Stimulated activated CD4-positive, alpha-beta T cell treated with anti-CD3 and anti-CD28 coated beads, TNF-alpha, amount 100 ng/mL, for 1 hour (primary cell): ENCODE results near the gene GPR25.

Experiments used
- DNase-seq, 3 donors: peaks; one replicate each; pipeline ENCODE4 v3.0.0-alpha.2; 2020; ENCODE audit warnings: low read depth in 3 of 3, low spot score in 1 of 3

Gene GPR25, protein sequence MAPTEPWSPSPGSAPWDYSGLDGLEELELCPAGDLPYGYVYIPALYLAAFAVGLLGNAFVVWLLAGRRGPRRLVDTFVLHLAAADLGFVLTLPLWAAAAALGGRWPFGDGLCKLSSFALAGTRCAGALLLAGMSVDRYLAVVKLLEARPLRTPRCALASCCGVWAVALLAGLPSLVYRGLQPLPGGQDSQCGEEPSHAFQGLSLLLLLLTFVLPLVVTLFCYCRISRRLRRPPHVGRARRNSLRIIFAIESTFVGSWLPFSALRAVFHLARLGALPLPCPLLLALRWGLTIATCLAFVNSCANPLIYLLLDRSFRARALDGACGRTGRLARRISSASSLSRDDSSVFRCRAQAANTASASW

GRCh38 chr1:200872446-200873115 lies at the start of gene GPR25:
Gene GPR25 (plus strand): TSS chr1:200872981. CDS start chr1:200873038, 57 bp downstream.
- DNase-seq: no peak

GRCh38 chr1:200831091-200831490 lies 41.7 kb upstream of the GPR25 start:
- DNase-seq: no peak

DNA sequence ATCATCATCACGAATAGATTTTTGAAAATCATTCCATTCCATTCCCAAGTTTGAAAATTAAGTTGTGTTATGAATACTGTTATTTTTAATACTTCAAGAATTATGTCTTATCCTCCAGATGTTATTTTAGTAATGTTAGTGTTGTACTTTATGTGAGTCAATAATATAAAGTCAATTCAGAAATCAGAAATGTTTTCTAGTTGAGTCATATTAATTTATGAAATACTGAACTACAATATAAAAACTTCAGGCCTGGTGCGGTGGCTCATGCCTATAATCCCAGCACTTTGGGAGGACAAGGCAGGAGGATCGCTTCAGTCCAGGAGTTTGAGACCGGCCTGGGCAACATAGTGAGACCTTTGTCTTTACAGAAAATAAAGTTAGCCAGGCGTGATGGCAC lies 38.4 kb upstream of the GPR25 start:
- DNase-seq: no peak

DNA sequence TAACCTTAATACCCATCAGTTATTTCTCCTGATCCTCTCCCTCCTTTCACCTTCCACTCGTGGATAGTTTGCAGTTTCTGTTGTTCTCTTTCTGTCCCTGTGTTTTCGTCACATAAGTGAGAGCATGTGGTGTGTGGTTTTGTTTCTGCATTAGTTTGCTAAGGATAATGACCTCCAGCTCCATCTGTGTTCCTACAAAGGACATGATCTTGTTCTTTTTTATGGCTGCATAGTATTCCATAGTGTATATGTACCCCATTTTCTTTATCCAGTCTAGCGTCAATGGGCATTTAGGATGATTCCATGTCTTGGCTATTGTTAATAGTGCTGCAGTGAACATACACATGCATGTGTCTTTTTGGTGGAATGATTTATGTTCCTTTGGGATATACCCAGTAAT lies 36.6 kb upstream of the GPR25 start:
- DNase-seq: no peak

DNA sequence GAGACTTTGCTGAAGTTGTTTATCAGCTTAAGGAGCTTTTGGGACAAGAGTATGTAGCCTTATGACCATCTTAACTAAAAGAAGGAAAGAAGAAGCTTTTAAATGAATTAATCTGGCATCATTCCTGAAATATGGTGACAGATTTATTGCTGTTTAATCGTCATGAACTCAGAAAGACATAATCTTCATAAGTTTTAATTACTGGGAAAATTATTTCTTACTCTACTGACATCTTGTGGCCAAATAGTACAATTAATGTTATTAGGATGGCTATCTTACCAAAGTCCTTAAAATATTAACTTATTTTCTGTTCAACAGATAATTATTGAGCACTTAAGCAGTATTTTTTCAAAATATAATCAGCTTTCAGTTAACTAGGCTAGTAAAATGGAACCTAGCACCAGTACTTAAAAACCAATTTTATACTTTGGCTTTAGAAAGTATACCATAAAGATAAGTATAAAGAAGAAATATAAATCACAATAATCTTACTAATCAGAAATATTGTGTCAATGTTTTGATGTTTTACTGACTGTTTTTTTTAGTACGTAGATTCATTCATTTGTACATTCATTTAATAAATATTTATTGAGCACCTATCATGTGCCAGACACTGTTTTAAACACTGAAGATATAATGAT lies 34.7 kb upstream of the GPR25 start:
- DNase-seq: no peak

DNA sequence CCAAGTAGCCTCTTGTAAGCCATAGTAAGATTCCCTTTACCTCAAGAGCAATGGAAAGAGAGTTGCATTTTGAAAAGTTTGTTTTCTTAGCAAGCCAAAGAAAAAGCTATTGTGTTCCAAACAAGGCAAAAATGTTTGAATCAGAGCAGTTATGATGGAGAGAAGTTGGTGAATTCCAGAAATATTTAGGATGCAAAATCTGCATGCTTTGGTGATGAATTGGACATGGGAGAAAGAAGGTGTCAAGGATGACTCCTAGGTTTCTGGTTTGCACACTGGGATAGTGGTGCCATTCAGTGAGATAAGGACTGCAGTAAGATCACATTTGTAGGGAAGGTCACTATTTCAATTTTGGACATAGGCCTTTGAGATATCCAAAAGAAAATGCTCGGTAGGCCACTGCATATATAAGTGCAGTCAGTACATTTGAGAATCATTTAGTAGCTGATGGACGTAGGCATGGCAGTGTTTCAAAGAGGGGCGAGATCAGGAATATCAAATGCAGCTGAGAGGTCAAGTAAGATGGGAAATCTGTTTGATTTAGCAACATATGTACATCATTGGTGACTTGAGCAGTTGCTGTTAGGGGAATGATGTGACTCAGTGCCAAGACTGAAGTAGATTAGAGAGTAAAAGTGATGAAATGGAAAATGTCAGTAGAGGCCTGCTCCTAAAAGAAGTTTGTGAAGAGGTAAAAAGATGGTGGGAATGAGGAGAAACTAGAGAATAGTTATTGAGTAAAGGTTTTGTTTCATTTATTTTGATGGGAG lies 33.9 kb upstream of the GPR25 start:
- DNase-seq: no peak

DNA sequence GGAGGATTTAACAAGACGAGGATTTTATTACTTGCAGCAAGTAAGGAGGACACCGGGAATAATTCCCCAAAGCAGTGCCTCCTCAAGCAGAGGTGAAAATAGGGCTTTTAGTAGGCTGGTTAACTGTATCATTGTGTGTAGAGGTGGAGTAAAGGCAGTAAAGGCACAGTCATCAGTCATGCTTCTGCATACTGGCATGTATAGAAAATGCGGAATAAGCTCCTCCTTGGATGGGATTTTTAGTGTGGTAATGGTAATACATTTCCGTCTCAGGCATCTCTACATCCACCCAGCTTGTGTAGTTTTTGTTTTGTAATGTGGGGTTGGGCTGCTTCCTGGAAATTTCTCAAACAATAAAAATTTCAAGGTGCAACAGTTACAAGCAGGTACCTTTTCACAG lies 27.4 kb upstream of the GPR25 start:
- DNase-seq: no peak

- DNase-seq: no peak
These were observed 26.4 kb upstream of the GPR25 start for GRCh38 chr1:200846398-200846797.

GRCh38 chr1:200849430-200849829 lies 23.4 kb upstream of the GPR25 start:
- DNase-seq: no peak

GRCh38 chr1:200850554-200850953 lies 22.2 kb upstream of the GPR25 start:
- no peak for DNase-seq

GRCh38 chr1:200856716-200857357 lies 15.9 kb upstream of the GPR25 start:
- DNase-seq: no peak

GRCh38 chr1:200857804-200858203 lies 15.0 kb upstream of the GPR25 start:
- no peak for DNase-seq

GRCh38 chr1:200861937-200862647 lies 10.7 kb upstream of the GPR25 start:
- DNase-seq: no peak

- no peak for DNase-seq
These were observed 9.9 kb upstream of the GPR25 start for GRCh38 chr1:200862713-200863415.

DNA sequence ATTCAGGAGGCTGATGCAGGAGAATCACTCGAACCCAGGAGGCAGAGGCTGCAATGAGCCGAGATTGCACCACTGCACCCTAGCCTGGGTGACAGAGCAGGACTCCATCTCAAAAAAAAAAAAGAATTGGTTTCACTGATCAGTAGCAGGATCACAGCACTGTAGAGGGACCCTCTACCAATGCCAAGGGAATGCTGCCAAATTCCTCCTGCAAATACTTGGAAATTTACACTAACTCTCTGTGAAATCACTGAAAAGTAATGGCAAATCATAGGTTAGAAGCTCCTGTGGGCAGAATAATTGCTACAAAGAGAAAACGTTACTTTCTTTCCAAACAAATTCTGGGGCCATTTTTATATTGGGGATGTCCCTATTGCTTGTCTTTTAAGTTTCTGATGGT lies 6.7 kb upstream of the GPR25 start:
- DNase-seq: no peak

GRCh38 chr1:200866521-200866920 lies 6.3 kb upstream of the GPR25 start:
- no peak for DNase-seq

DNA sequence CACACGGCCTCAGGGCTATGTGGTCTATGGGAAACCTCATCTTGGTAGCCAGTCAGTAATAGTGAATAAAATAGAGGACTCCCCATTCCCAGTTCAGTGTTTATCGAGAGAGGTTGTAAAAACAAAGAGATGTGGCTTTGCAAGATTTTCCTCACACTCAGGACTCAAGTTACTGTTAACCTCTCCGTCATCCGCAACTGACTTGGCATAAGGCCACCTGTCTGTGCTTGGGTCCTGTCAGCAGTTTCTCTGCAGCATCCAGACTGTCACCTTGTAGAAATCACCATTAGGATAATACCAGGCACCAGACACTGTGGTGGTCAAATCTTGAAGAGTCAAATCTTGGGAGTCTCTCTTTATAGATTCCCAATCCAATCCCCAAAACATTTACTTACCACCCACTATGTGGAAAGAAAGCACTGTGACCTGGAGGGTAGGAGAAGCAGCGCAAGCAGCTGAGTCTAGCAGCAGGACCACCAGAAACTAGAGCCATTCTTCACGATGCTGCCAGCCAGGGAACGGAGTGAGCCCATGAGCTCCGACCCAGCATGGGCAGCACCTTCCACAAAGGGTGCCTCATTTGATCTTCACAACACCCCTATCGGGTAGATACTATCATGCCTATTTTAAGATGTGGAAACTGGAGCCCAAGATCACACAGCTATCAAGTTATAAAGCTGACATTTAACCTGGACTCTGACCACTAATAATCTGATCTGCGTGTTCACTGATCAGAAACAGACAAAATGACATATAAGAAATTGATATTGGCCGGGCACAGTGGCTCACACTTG lies 5.6 kb upstream of the GPR25 start:
- DNase-seq: no peak

- DNase-seq: no peak
These were observed 3.4 kb upstream of the GPR25 start for GRCh38 chr1:200869376-200869752.

DNA sequence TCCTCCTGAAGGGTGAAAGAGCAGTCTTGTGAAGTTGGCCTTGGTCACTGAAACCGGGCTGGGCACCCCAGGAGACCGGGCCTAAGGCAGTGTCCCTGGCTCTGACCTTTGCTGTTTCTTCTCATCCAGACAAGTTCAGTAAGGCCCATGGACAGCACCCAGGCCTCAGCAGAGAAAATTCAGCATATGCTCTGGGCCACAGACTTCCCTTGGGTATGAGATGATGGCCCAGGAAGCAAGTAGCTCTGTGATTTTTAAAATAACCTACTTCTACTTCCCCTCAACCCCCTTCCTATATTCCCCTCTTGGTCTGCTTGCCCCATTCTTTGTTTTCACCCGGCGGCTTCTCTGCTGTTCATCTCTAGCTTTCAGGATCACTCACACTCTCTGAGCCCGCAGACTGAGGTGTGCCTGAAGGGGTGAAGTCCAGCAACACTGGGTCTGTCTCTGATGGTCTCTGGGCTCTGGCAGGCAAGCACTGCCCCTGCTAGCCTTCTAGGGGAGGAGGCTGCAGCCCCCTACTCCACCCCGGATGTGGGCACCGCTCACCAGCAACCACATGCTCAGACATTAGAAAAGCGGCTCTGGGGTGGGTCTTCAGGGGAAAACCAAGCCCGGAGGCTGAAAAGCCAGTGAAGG lies 2.9 kb upstream of the GPR25 start:
- no peak for DNase-seq
